BJ (cell line): ENCODE measurements around the gene XDH. TPM values are rescaled to one million over a fixed set of nuclear protein-coding genes. Genes with fewer than 3 reads are reported as not detected.

Source experiments
- CTCF ChIA-PET: fragments of 350-600 bp; formaldehyde crosslinking; extraction: SDS; loops from one replicate; lab custom pipeline; 2021; ENCODE audit warnings: antibody characterized with exemption, inconsistent platforms; lab: Yijun Ruan, JAX
- POLR2A ChIA-PET: fragments of 300-600 bp; sonication (Branson Sonifier 250); formaldehyde crosslinking; extraction: SDS; loops from one replicate; lab custom pipeline; 2021; ENCODE audit warnings: antibody characterized with exemption; lab: Charles Lee
- DNase-seq: peaks from one replicate; pipeline ENCODE4 v3.0.0-alpha.2; 2011; ENCODE audit warnings: low read depth
- H3K27me3 ChIP-seq: 2 replicates; pipeline ENCODE4 v1.6.0; 2011; ENCODE audit warnings: low read length; ENCODE audit not compliant: control insufficient read depth, insufficient read depth
- H3K36me3 ChIP-seq: 2 replicates; pipeline ENCODE4 v1.5.1; 2011; ENCODE audit warnings: low read length; ENCODE audit not compliant: control insufficient read depth, insufficient read depth
- H3K4me3 ChIP-seq: 2 replicates; pipeline ENCODE4 v1.5.1; 2011; ENCODE audit warnings: low read depth, mild to moderate bottlenecking, control low read depth, low read length
- CTCF ChIP-seq: IDR thresholded peaks from 2 replicates; pipeline ENCODE4 v1.5.1; 2011; ENCODE audit warnings: low read depth, mild to moderate bottlenecking, control low read depth, inconsistent platforms, low read length, moderate library complexity; ENCODE audit not compliant: insufficient read depth
- polyA plus RNA-seq: library from polyadenylated mRNA; depleted of rRNA; stranded (reverse); fragments of >200 nt; gene quantifications from 2 replicates; pipeline ENCODE4 v1.2.3, GENCODE V29; 2011

XDH gene
- polyA plus RNA-seq, 1 experiment, result 0.69 TPM

- no peaks in the 10 kb centered on the region for H3K27me3 ChIP-seq
- ChIA-PET CTCF (no interaction called here), POLR2A (no interaction called here)
- no peaks in the 10 kb centered on the region for H3K36me3 ChIP-seq
- DNase-seq, result no peak
- no peak overlapping the region for H3K4me3 ChIP-seq
- TF ChIP-seq CTCF, result no peak
Observed at GRCh38 chr2:31381601-31382000, 32.9 kb downstream of the XDH start.

GRCh38 chr2:31380243-31380642 lies 34.3 kb downstream of the XDH start:
- H3K36me3 ChIP-seq, result no peaks in the 10 kb centered on the region
- H3K27me3 ChIP-seq, result no peaks in the 10 kb centered on the region
- ChIA-PET CTCF (no interaction called here), POLR2A (no interaction called here)
- DNase-seq, result no peak
- TF ChIP-seq CTCF, result no peak
- no peak overlapping the region for H3K4me3 ChIP-seq

- POLR2A ChIA-PET, result no interaction called here
- CTCF ChIA-PET, result no interaction called here
- TF ChIP-seq CTCF, result no peak
- DNase-seq, result no peak
- Histone ChIP-seq H3K4me3 (no peak overlapping the region), H3K27me3 (no peaks in the 10 kb centered on the region), H3K36me3 (no peaks in the 10 kb centered on the region)
Observed at GRCh38 chr2:31379747-31380146, 34.8 kb downstream of the XDH start.

- Histone ChIP-seq H3K36me3 (no peaks in the 10 kb centered on the region), H3K4me3 (no peak overlapping the region), H3K27me3 (no peaks in the 10 kb centered on the region)
- ChIA-PET CTCF (no interaction called here), POLR2A (no interaction called here)
- no peak for TF ChIP-seq CTCF
- no peak for DNase-seq
Observed at GRCh38 chr2:31378791-31379501, 35.6 kb downstream of the XDH start.

GRCh38 chr2:31378389-31378788 lies 36.2 kb downstream of the XDH start:
- POLR2A ChIA-PET, result no interaction called here
- no peak for TF ChIP-seq CTCF
- no peaks in the 10 kb centered on the region for H3K36me3 ChIP-seq
- no peak for DNase-seq
- CTCF ChIA-PET, result no interaction called here
- no peaks in the 10 kb centered on the region for H3K27me3 ChIP-seq
- no peak overlapping the region for H3K4me3 ChIP-seq
